ENCODE measurements around the gene CEMIP. TPM values are rescaled to one million over a fixed set of nuclear protein-coding genes. Genes with fewer than 3 reads are reported as not detected.
"Not testable (repeated sequence)": the region's sequence is repeated elsewhere in the genome, so short reads cannot be mapped to it uniquely, and the experiment has no call there.

Gene CEMIP
- total RNA-seq, 4 donors from 2014 or later, result 0.21 to 1.4 (median 1.2) TPM; not detected in 1

DNA sequence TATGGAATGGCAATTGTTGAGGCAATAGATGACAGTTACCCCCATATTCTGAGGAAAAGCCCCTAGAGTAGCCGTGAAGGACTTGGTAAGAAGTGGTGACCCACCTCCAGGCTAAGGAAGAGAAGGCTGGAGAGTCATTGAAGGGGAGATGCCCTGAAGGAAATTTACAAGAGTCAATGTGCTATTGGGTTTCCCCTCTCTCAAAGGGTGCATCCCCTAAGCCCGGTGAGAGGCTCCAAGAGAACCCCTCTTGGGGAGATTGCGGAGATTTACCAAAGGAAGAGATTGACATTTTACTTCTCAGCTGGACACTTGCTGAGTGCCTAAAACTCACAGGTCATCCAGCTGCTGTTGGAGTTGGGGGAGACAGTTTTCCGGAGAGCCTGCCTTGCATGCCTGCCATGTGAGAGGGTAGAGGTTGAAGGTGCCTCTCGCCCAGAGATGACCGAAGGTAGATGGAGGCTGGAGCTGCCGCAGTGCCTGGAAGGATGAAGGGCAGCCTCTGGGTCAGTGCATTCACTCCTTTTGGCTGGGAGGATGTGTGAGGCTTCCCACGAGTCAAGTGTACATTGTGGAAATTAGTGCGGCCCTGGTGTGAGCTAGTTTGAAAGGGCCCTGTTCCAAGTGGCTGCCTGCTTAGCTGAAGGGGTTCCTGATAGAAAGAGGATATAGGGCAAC, 179.8 kb downstream of the CEMIP start:
- Histone ChIP-seq H3K9me3 (no peaks in the 10 kb centered on the region), H3K4me3 (no peak overlapping the region), H3K27me3 (no peaks in the 10 kb centered on the region), H3K4me1 (peaks cover 0 to 21% (median 6%) of the 10 kb centered on the region in 4 donors), H3K36me3 (peaks cover 0 to 29% (median 0%) of the 10 kb centered on the region in 3 donors), H3K27ac (no peak overlapping the region)
- DNase-seq (ENCODE audit: low spot score in 2 of 2), result no peak
- no peak for TF ChIP-seq CTCF (IDR thresholded peaks at IDR 0.05)
- TF ChIP-seq POLR2A (IDR thresholded peaks at IDR 0.05), result no peak
- no peak for TF ChIP-seq EP300 (IDR thresholded peaks at IDR 0.05)
- 96 to 98% methylated on average over 9 of the region's 9 CpGs for WGBS, 2 donors

DNA sequence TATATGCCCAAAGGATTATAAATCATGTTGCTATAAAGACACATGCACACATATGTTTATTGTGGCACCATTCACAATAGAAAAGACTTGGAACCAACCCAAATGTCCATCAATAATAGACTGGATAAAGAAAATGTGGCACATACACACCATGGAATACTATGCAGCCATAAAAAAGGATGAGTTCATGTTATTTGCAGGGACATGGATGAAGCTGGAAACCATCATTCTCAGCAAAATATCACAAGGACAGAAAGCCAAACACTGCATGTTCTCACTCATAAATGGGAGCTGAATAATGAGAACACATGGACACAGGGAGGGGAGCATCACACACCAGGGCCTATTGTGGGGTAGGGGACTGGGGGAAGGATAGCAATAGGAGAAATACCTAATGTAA, 186.3 kb downstream of the CEMIP start:
- H3K9me3 ChIP-seq; DNase-seq (ENCODE audit: low spot score in 2 of 2); H3K27ac ChIP-seq; H3K27me3 ChIP-seq; H3K4me3 ChIP-seq: not testable (repeated sequence)
- peaks cover 0 to 42% (median 0%) of the 10 kb centered on the region in 3 donors for H3K36me3 ChIP-seq
- H3K4me1 ChIP-seq, result peaks cover 0 to 10% (median 0%) of the 10 kb centered on the region in 4 donors

GRCh38 chr15:80966431-80967197, 187.4 kb downstream of the CEMIP start:
- Histone ChIP-seq H3K27ac (no peak overlapping the region), H3K36me3 (peaks cover 0 to 42% (median 0%) of the 10 kb centered on the region in 3 donors), H3K9me3 (peaks cover 0 to 5% (median 0%) of the 10 kb centered on the region in 4 donors), H3K4me3 (no peak overlapping the region), H3K27me3 (no peaks in the 10 kb centered on the region), H3K4me1 (peaks cover 0 to 10% (median 0%) of the 10 kb centered on the region in 4 donors)
- DNase-seq (ENCODE audit: low spot score in 2 of 2), result no peak
- WGBS, 2 donors, result 89 to 96% methylated on average over 8 of the region's 8 CpGs
- TF ChIP-seq EP300 (IDR thresholded peaks at IDR 0.05), result no peak
- no peak for TF ChIP-seq CTCF (IDR thresholded peaks at IDR 0.05)
- TF ChIP-seq POLR2A (IDR thresholded peaks at IDR 0.05), result no peak

GRCh38 chr15:80967451-80967850, 188.3 kb downstream of the CEMIP start:
- Histone ChIP-seq H3K4me1 (peaks cover 0 to 10% (median 0%) of the 10 kb centered on the region in 4 donors), H3K27me3 (no peaks in the 10 kb centered on the region), H3K27ac (no peak overlapping the region), H3K9me3 (peaks cover 0 to 5% (median 0%) of the 10 kb centered on the region in 4 donors), H3K4me3 (no peak overlapping the region), H3K36me3 (peaks cover 0 to 46% (median 0%) of the 10 kb centered on the region in 3 donors)
- DNase-seq (ENCODE audit: low spot score in 2 of 2), result no peak
- 45 to 48% methylated on average over 3 of the region's 3 CpGs for WGBS, 2 donors
- TF ChIP-seq CTCF (IDR thresholded peaks at IDR 0.05) (no peak), EP300 (IDR thresholded peaks at IDR 0.05) (no peak)

DNA sequence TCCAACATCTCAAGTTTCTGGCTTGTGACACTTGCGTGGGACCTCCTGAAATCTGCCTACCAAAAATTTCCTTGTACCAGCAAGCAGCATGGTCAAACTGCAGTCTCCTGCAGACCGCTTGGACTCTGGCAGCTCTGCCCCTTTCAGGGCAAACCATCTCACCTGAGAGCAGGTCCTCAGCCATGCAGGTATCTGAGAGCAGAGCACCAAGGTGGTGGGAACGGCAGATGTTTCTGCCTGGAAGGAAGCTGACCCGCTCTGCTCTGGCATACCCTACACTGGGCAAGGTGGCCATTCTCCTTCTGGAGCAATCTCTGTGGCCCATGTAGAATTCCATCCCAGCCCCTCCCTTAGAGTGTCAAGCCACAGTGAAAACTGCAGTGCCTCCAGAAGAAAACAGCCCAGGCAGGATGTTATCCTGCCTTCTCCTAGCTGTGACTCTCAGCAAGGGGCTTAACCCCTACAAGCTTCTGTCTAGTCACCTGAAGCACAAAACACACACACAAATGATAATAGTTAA, 188.9 kb downstream of the CEMIP start:
- Histone ChIP-seq H3K9me3 (peaks cover 0 to 5% (median 0%) of the 10 kb centered on the region in 4 donors), H3K27ac (no peak overlapping the region), H3K4me3 (no peak overlapping the region), H3K36me3 (peaks cover 0 to 52% (median 0%) of the 10 kb centered on the region in 3 donors), H3K4me1 (peaks cover 0 to 10% (median 0%) of the 10 kb centered on the region in 4 donors), H3K27me3 (no peaks in the 10 kb centered on the region)
- 87 to 90% methylated on average over 4 of the region's 4 CpGs for WGBS, 2 donors
- TF ChIP-seq CTCF (IDR thresholded peaks at IDR 0.05), result no peak
- TF ChIP-seq POLR2A (IDR thresholded peaks at IDR 0.05), result no peak
- no peak for TF ChIP-seq EP300 (IDR thresholded peaks at IDR 0.05)
- DNase-seq (ENCODE audit: low spot score in 2 of 2), result no peak
